ENCODE results near the gene STRADB.

DNA sequence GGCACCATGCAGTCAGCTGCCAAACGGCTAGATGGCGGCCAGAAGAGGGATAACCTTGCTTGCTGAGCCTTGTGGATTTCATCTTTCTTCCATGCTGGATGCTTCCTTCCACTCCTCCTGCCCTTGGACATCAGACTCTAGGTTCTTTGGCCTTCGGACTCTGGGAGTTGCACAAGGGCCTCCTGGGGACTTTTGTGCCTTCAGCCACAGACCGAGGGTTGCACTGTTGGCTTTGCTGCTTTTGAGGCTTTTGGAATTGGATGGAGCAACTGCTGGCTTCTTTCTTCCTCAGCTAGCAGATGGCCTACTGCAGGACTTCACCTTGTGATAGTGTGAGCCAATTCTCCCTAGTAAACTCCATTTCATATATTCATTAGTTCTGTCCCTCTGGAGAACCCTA lies 31.0 kb downstream of the STRADB start:
- TF ChIP-seq CTCF (IDR thresholded peaks at IDR 0.05), result no peak
- TF ChIP-seq POLR2A (IDR thresholded peaks at IDR 0.05), result no peak
